ENCODE results near the gene CMTM8. TPM values are rescaled to one million over a fixed set of nuclear protein-coding genes. Genes with fewer than 3 reads are reported as not detected.

The CMTM8 gene
- total and polyA plus RNA-seq, 4 donors = 15.2 to 24.5 (median 16.8) TPM

DNA sequence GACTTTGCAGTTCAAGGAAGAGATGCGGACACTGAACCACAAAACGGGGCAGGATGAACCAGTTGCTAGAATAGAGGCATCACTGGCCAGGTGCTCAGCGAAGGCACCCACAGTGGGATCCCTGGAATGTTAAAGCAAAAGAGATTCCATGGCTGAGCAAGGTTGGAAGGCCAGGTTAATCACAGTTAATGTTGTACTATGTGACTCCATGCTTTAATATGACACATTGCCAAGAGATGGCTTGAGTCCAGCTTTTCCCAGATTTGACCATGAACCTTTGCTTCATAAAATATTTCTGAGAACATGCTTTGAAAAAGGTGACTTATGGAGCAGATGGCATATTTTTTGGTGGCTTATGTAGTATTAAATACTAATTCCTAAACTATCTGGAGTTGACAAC, 77.0 kb downstream of the CMTM8 start:
- Histone ChIP-seq H3K9ac (ENCODE audit: insufficient read depth in 1 of 2, low read length in 2 of 2) (no peak overlapping the region), H3K36me3 (ENCODE audit: control insufficient read depth in 4 of 4, insufficient read depth in 4 of 4, low read length in 4 of 4) (no peaks in the 10 kb centered on the region), H3K9me3 (ENCODE audit: control insufficient read depth in 4 of 4, insufficient read depth in 3 of 4, low read length in 3 of 4) (no peaks in the 10 kb centered on the region), H3K27me3 (ENCODE audit: control insufficient read depth in 3 of 3, insufficient read depth in 3 of 3, low read length in 2 of 3) (no peaks in the 10 kb centered on the region), H3K27ac (ENCODE audit: low read depth in 1 of 2, low read length in 1 of 2) (no peak overlapping the region), H3K4me3 (no peak overlapping the region), H3K4me1 (ENCODE audit: control insufficient read depth in 5 of 5, insufficient read depth in 5 of 5, low read length in 5 of 5) (peaks cover under 1 to 14% (median 6%) of the 10 kb centered on the region in 5 donors)
- DNase-seq (no peak), ATAC-seq (ENCODE audit: insufficient read depth, low FRiP score) (no peak)
- WGBS, 2 donors = 93 to 95% methylated on average over 3 of the region's 3 CpGs
- TF ChIP-seq CTCF (IDR thresholded peaks at IDR 0.05; ENCODE audit: control extremely low read depth, extremely low read depth) = no peak

DNA sequence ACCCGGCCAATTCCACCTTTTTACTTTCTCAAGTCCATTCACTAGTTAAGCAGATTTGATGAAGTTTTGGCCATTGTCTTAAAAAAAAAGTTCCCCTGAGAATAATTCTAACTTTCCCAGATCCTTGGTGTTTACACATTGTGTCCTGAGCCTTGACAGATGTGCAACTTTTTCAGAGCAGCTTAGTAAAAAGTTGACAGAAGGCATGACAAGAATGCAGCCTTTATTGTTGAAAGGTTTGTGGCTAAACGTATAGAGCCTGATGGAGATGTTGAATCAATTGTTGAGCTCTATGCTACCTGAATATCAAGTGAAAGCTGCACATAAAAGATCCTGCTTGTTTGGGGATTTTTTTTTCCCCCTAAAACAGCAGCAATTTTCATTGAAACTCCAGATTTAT, 77.8 kb downstream of the CMTM8 start:
- no peaks in the 10 kb centered on the region for H3K27me3 ChIP-seq (ENCODE audit: control insufficient read depth in 3 of 3, insufficient read depth in 3 of 3, low read length in 2 of 3)
- TF ChIP-seq CTCF (IDR thresholded peaks at IDR 0.05; ENCODE audit: control extremely low read depth, extremely low read depth) = no peak
- peaks cover 0 to 15% (median 10%) of the 10 kb centered on the region in 5 donors for H3K4me1 ChIP-seq (ENCODE audit: control insufficient read depth in 5 of 5, insufficient read depth in 5 of 5, low read length in 5 of 5)
- DNase-seq (no peak), ATAC-seq (ENCODE audit: insufficient read depth, low FRiP score) (no peak)
- WGBS, 2 donors = 71 to 87% methylated on average over 2 of the region's 2 CpGs
- no peak overlapping the region for H3K27ac ChIP-seq (ENCODE audit: low read depth in 1 of 2, low read length in 1 of 2)
- H3K4me3 ChIP-seq = no peak overlapping the region
- H3K9ac ChIP-seq (ENCODE audit: insufficient read depth in 1 of 2, low read length in 2 of 2) = no peak overlapping the region
- no peaks in the 10 kb centered on the region for H3K9me3 ChIP-seq (ENCODE audit: control insufficient read depth in 4 of 4, insufficient read depth in 3 of 4, low read length in 3 of 4)
- no peaks in the 10 kb centered on the region for H3K36me3 ChIP-seq (ENCODE audit: control insufficient read depth in 4 of 4, insufficient read depth in 4 of 4, low read length in 4 of 4)

GRCh38 chr3:32316976-32317375, 78.5 kb downstream of the CMTM8 start:
- ATAC-seq (ENCODE audit: insufficient read depth, low FRiP score) = no peak
- no peaks in the 10 kb centered on the region for H3K9me3 ChIP-seq (ENCODE audit: control insufficient read depth in 4 of 4, insufficient read depth in 3 of 4, low read length in 3 of 4)
- no peak for DNase-seq
- no peak overlapping the region for H3K27ac ChIP-seq (ENCODE audit: low read depth in 1 of 2, low read length in 1 of 2)
- no peak for TF ChIP-seq CTCF (IDR thresholded peaks at IDR 0.05; ENCODE audit: control extremely low read depth, extremely low read depth)
- H3K4me3 ChIP-seq = no peak overlapping the region
- H3K9ac ChIP-seq (ENCODE audit: insufficient read depth in 1 of 2, low read length in 2 of 2) = no peak overlapping the region
- no peaks in the 10 kb centered on the region for H3K36me3 ChIP-seq (ENCODE audit: control insufficient read depth in 4 of 4, insufficient read depth in 4 of 4, low read length in 4 of 4)
- no peaks in the 10 kb centered on the region for H3K27me3 ChIP-seq (ENCODE audit: control insufficient read depth in 3 of 3, insufficient read depth in 3 of 3, low read length in 2 of 3)
- peaks cover 0 to 13% (median 7%) of the 10 kb centered on the region in 5 donors for H3K4me1 ChIP-seq (ENCODE audit: control insufficient read depth in 5 of 5, insufficient read depth in 5 of 5, low read length in 5 of 5)
- WGBS, 2 donors = 56 to 61% methylated on average over 2 of the region's 2 CpGs

GRCh38 chr3:32319607-32320006, 81.1 kb downstream of the CMTM8 start:
- TF ChIP-seq CTCF (IDR thresholded peaks at IDR 0.05; ENCODE audit: control extremely low read depth, extremely low read depth) = no peak
- DNase-seq (no peak), ATAC-seq (ENCODE audit: insufficient read depth, low FRiP score) (no peak)
- no peaks in the 10 kb centered on the region for H3K9me3 ChIP-seq (ENCODE audit: control insufficient read depth in 4 of 4, insufficient read depth in 3 of 4, low read length in 3 of 4)
- H3K36me3 ChIP-seq (ENCODE audit: control insufficient read depth in 4 of 4, insufficient read depth in 4 of 4, low read length in 4 of 4) = no peaks in the 10 kb centered on the region
- H3K4me1 ChIP-seq (ENCODE audit: control insufficient read depth in 5 of 5, insufficient read depth in 5 of 5, low read length in 5 of 5) = peaks cover 0 to 21% (median 5%) of the 10 kb centered on the region in 5 donors
- H3K27me3 ChIP-seq (ENCODE audit: control insufficient read depth in 3 of 3, insufficient read depth in 3 of 3, low read length in 2 of 3) = no peaks in the 10 kb centered on the region
- WGBS, 2 donors = 94 to 98% methylated on average over 2 of the region's 2 CpGs
- H3K27ac ChIP-seq (ENCODE audit: low read depth in 1 of 2, low read length in 1 of 2) = no peak overlapping the region
- no peak overlapping the region for H3K9ac ChIP-seq (ENCODE audit: insufficient read depth in 1 of 2, low read length in 2 of 2)
- no peak overlapping the region for H3K4me3 ChIP-seq

All from lung (tissue), 12 donors.